HepG2 (cell line): ENCODE measurements around the gene OSBPL3. TPM values are rescaled to one million over a fixed set of nuclear protein-coding genes. Genes with fewer than 3 reads are reported as not detected.

Experiments
- ATAC-seq: fragments of 200-7000 bp; cut with Tn5 transposase; 3 replicates; pipeline ENCODE4 v1.9.1; 2020; ENCODE audit warnings: mild to moderate bottlenecking, moderate library complexity
- BruUV-seq: library from RNA; stranded (reverse); fragments of 400-500 nt; replicated peaks from 2 replicates; lab custom pipeline; 2021; lab: Mats Ljungman, UMichigan
- CTCF ChIA-PET: fragments of 300-600 bp; formaldehyde crosslinking; extraction: SDS; loops from one replicate; lab custom pipeline; 2021; ENCODE audit warnings: low total read pairs, inconsistent platforms, low intra/inter-chr PET ratio; lab: Yijun Ruan, JAX
- POLR2A ChIA-PET: fragments of 350-600 bp; sonication (Branson Sonifier 250); formaldehyde crosslinking; loops from one replicate; lab custom pipeline; 2020; ENCODE audit warnings: antibody characterized with exemption, inconsistent platforms; lab: Yijun Ruan, JAX
- DNase-seq: peaks from one replicate; pipeline ENCODE4 v3.0.0-alpha.2; 2015; ENCODE audit warnings: low spot score
- FAIRE-seq: peaks from 3 replicates; lab custom pipeline; 2011; peaks lifted over from hg19 to GRCh38; lab: Jason Lieb, UNC
- H2AFZ ChIP-seq: one replicate; pipeline ENCODE4 v1.6.1; 2011; ENCODE audit warnings: low read length, inconsistent platforms
- H3K27ac ChIP-seq: fragments of 300-600 bp; 3 replicates; pipeline ENCODE4 v1.8.0; 2011; ENCODE audit warnings: mixed run types, mild to moderate bottlenecking, mixed read lengths, low read length, inconsistent platforms; ENCODE audit not compliant: insufficient read depth; ENCODE audit errors: extremely low read length
- H3K27me3 ChIP-seq, 2 experiments: fragments of 200-600 bp in 1 of 2; 2 replicates in 1 of 2; 3 replicates in 1 of 2; pipeline versions ENCODE4 v1.6.0 to v1.8.0; 2011; ENCODE audit warnings: low read length in 2 of 2, mild to moderate bottlenecking in 2 of 2, moderate library complexity in 2 of 2, inconsistent platforms in 1 of 2; ENCODE audit not compliant: insufficient read depth in 2 of 2, control insufficient read depth in 1 of 2
- H3K36me3 ChIP-seq, 2 experiments: fragments of 200-600 bp in 1 of 2; replicated peaks in 1 of 2; 2 replicates in 1 of 2; 3 replicates in 1 of 2; pipeline versions ENCODE4 v1.5.1 to v1.8.0; 2011; ENCODE audit warnings: low read length in 2 of 2, inconsistent platforms in 1 of 2; ENCODE audit not compliant: insufficient read depth in 2 of 2, control insufficient read depth in 1 of 2
- H3K4me1 ChIP-seq: 2 replicates; pipeline ENCODE4 v1.5.1; 2012; ENCODE audit warnings: low read length, inconsistent platforms; ENCODE audit not compliant: insufficient read depth
- H3K4me2 ChIP-seq: 2 replicates; pipeline ENCODE4 v1.6.0; 2011; ENCODE audit warnings: low read depth, low read length, inconsistent platforms
- H3K4me3 ChIP-seq, 3 experiments: fragments of 200-600 bp in 1 of 3; sonication (generic), shearing (Covaris generic) in 1 of 3; replicated peaks in 1 of 3; 2 replicates each; pipeline ENCODE4 v1.5.1; 2011 to 2016; ENCODE audit warnings: low read length in 3 of 3, inconsistent platforms in 2 of 3, low read depth in 2 of 3, mild to moderate bottlenecking in 2 of 3, control low read depth in 1 of 3, mixed read lengths in 1 of 3; ENCODE audit not compliant: insufficient read depth in 1 of 3
- H3K79me2 ChIP-seq: one replicate; pipeline ENCODE4 v1.6.1; 2011; ENCODE audit warnings: low read length, inconsistent platforms; ENCODE audit not compliant: insufficient read depth
- H3K9ac ChIP-seq: 2 replicates; pipeline ENCODE4 v1.6.0; 2011; ENCODE audit warnings: mild to moderate bottlenecking, low read depth, low read length, inconsistent platforms; ENCODE audit not compliant: insufficient read depth
- H3K9me3 ChIP-seq: 2 replicates; pipeline ENCODE4 v1.5.1; 2012; ENCODE audit warnings: mild to moderate bottlenecking, low read length
- H4K20me1 ChIP-seq: 2 replicates; pipeline ENCODE4 v1.6.0; 2011; ENCODE audit warnings: inconsistent platforms, mild to moderate bottlenecking, low read length, moderate library complexity; ENCODE audit not compliant: insufficient read depth
- CHD2 ChIP-seq: IDR thresholded peaks from 2 replicates; pipeline ENCODE4 v1.6.1; 2011; ENCODE audit warnings: low read depth, low read length, improper control_type of control experiment
- FOXP1 ChIP-seq, 2 experiments: fragments of 450-650 bp in 1 of 2; IDR thresholded peaks; 2 replicates each; pipeline ENCODE4 v1.6.1; 2017 to 2018; ENCODE audit warnings: antibody characterized with exemption in 1 of 2
- HDAC1 ChIP-seq: sonication (generic); formaldehyde crosslinking; IDR thresholded peaks from 2 replicates; pipeline ENCODE4 v1.5.1; 2020; ENCODE audit warnings: mild to moderate bottlenecking, missing genetic modification reagents
- MED1 ChIP-seq: sonication (generic); formaldehyde crosslinking; IDR thresholded peaks from 2 replicates; pipeline ENCODE4 v1.4.0; 2020; ENCODE audit warnings: missing genetic modification reagents
- TAF1 ChIP-seq: sonication (generic); formaldehyde crosslinking; IDR thresholded peaks from 2 replicates; pipeline ENCODE4 v1.4.0; 2020; ENCODE audit warnings: missing genetic modification reagents
- THAP8 ChIP-seq: sonication (generic); formaldehyde crosslinking; IDR thresholded peaks from 2 replicates; pipeline ENCODE4 v1.5.1; 2020; ENCODE audit warnings: missing genetic modification reagents, mild to moderate bottlenecking, borderline replicate concordance
- YEATS2 ChIP-seq: sonication (generic); formaldehyde crosslinking; IDR thresholded peaks from 2 replicates; pipeline ENCODE4 v1.4.0; 2020; ENCODE audit warnings: missing genetic modification reagents, borderline replicate concordance
- ZBTB1 ChIP-seq: sonication (generic); formaldehyde crosslinking; IDR thresholded peaks from 2 replicates; pipeline ENCODE4 v1.4.0; 2020; ENCODE audit warnings: missing genetic modification reagents, borderline replicate concordance
- ZNF180 ChIP-seq: sonication (generic); formaldehyde crosslinking; IDR thresholded peaks from 2 replicates; pipeline ENCODE4 v1.4.0; 2020; ENCODE audit warnings: low read depth, missing genetic modification reagents, borderline replicate concordance
- ZNF264 ChIP-seq: sonication (generic); formaldehyde crosslinking; IDR thresholded peaks from 2 replicates; pipeline ENCODE4 v1.4.0; 2020; ENCODE audit warnings: missing genetic modification reagents
- ZNF414 ChIP-seq: sonication (generic); formaldehyde crosslinking; IDR thresholded peaks from 2 replicates; pipeline ENCODE4 v1.5.0; 2020; ENCODE audit warnings: missing genetic modification reagents
- ZNF660 ChIP-seq: sonication (generic); formaldehyde crosslinking; IDR thresholded peaks from 2 replicates; pipeline ENCODE4 v1.5.1; 2020; ENCODE audit warnings: mild to moderate bottlenecking, low read depth, missing genetic modification reagents, borderline replicate concordance
- ZNF776 ChIP-seq: sonication (generic); formaldehyde crosslinking; IDR thresholded peaks from 2 replicates; pipeline ENCODE4 v1.4.0; 2020; ENCODE audit warnings: mild to moderate bottlenecking, missing genetic modification reagents
- ZNF782 ChIP-seq: sonication (generic); formaldehyde crosslinking; IDR thresholded peaks from 2 replicates; pipeline ENCODE4 v1.4.0; 2020; ENCODE audit warnings: missing genetic modification reagents, mild to moderate bottlenecking, borderline replicate concordance
- ZZZ3 ChIP-seq: sonication (generic); formaldehyde crosslinking; IDR thresholded peaks from 2 replicates; pipeline ENCODE4 v1.4.0; 2020; ENCODE audit warnings: missing genetic modification reagents, mild to moderate bottlenecking, borderline replicate concordance
- WGBS: methylation state at CpG from one replicate; pipeline ENCODE4 v1.1.6; 2017; ENCODE audit warnings: low lambda C conversion rate; 5-methylcytosine and 5-hydroxymethylcytosine counted together
- in situ Hi-C: cut with HindIII; loops from 2 replicates; pipeline ENCODE4 v1.10.0; 2017; ENCODE audit warnings: low pct_unique_long_range_greater_than_20kb; ENCODE audit not compliant: extremely low pct_ligation_motif_present
- intact Hi-C: fragments of 100-400 bp; cut with micrococcal nuclease; formaldehyde crosslinking; loops from one replicate; pipeline ENCODE4 v1.10.0; 2022; ENCODE audit not compliant: unreplicated experiment
- polyA plus RNA-seq, 8 experiments: library from polyadenylated mRNA; depleted of rRNA in 3 of 8; stranded (reverse) in 7 of 8; unstranded in 1 of 8; fragments of >200 nt; fragmentation: Illumina TruSeq in 4 of 8; extraction: Trizol in 4 of 8; gene quantifications; 2 replicates each; pipeline versions ENCODE4 v1.2.1 to v1.2.3, GENCODE V29; 2011 to 2016; ENCODE audit warnings: low read depth in 4 of 8, missing spikeins in 1 of 8, mixed read lengths in 1 of 8; ENCODE audit not compliant: insufficient read depth in 1 of 8
- total RNA-seq, 5 experiments: library from RNA; depleted of rRNA; stranded (reverse); fragments of >200 nt; fragmentation: Illumina TruSeq; extraction: Trizol; gene quantifications; 2 replicates each; pipeline ENCODE4 v1.2.3, GENCODE V29; 2016; ENCODE audit warnings: low read depth in 1 of 5
- TF ChIP-seq, protein P1 (sequence below): sonication (generic); formaldehyde crosslinking; conservative IDR thresholded peaks from 2 replicates; pipeline ENCODE4 v1.4.0; 2020; ENCODE audit warnings: mild to moderate bottlenecking, missing genetic modification reagents, moderate library complexity
- TF ChIP-seq, protein P2 (sequence below): sonication (generic); formaldehyde crosslinking; IDR thresholded peaks from 2 replicates; pipeline ENCODE4 v1.4.0; 2020; ENCODE audit warnings: mild to moderate bottlenecking, missing genetic modification reagents
- TF ChIP-seq, protein P3 (sequence below): sonication (generic); formaldehyde crosslinking; IDR thresholded peaks from 2 replicates; pipeline ENCODE4 v1.9.0; 2021; ENCODE audit warnings: missing genetic modification reagents, borderline replicate concordance

The OSBPL3 gene
- total and polyA plus RNA-seq, 2 of the 13 experiments (the other 11 are each of a cell fraction or from before 2014, with no cell fraction given), result 8.8 to 28.9 TPM

GRCh38 chr7:25024066-25024465 lies 44.1 kb upstream of the OSBPL3 start:
- 13% methylated on average over 2 of the region's 2 CpGs for WGBS
- no peaks in the 10 kb centered on the region for H3K36me3 ChIP-seq
- CTCF ChIA-PET, result no interaction called here
- no peak for DNase-seq
- H3K9ac ChIP-seq, result no peak overlapping the region
- in situ Hi-C loops (no loop called here), intact Hi-C loops (loop anchor here (2.0 kb wide), 1 partner anchor 43 kb away; the partner anchor contains the start of gene OSBPL3)
- no peaks in the 10 kb centered on the region for H3K27me3 ChIP-seq
- H3K4me1 ChIP-seq, result peaks cover 46% of the 10 kb centered on the region
- no peak for FAIRE-seq
- H2AFZ ChIP-seq, result no peak overlapping the region
- H4K20me1 ChIP-seq, result no peaks in the 10 kb centered on the region
- no peak for ATAC-seq
- H3K27ac ChIP-seq, result no peak overlapping the region
- no peak overlapping the region for H3K4me2 ChIP-seq
- BruUV-seq, result no TSS peak
- H3K4me3 ChIP-seq, result no peak overlapping the region
- H3K9me3 ChIP-seq, result no peaks in the 10 kb centered on the region
- POLR2A ChIA-PET, result no interaction called here
- no peaks in the 10 kb centered on the region for H3K79me2 ChIP-seq
- no peak for TF ChIP-seq ZNF660 (CRISPR knock-in tag)
- no peak for TF ChIP-seq HDAC1 (CRISPR knock-in tag)
- no peak for TF ChIP-seq THAP8 (CRISPR knock-in tag)
- TF ChIP-seq ZNF782 (CRISPR knock-in tag), result no peak
- TF ChIP-seq, protein P1, sequence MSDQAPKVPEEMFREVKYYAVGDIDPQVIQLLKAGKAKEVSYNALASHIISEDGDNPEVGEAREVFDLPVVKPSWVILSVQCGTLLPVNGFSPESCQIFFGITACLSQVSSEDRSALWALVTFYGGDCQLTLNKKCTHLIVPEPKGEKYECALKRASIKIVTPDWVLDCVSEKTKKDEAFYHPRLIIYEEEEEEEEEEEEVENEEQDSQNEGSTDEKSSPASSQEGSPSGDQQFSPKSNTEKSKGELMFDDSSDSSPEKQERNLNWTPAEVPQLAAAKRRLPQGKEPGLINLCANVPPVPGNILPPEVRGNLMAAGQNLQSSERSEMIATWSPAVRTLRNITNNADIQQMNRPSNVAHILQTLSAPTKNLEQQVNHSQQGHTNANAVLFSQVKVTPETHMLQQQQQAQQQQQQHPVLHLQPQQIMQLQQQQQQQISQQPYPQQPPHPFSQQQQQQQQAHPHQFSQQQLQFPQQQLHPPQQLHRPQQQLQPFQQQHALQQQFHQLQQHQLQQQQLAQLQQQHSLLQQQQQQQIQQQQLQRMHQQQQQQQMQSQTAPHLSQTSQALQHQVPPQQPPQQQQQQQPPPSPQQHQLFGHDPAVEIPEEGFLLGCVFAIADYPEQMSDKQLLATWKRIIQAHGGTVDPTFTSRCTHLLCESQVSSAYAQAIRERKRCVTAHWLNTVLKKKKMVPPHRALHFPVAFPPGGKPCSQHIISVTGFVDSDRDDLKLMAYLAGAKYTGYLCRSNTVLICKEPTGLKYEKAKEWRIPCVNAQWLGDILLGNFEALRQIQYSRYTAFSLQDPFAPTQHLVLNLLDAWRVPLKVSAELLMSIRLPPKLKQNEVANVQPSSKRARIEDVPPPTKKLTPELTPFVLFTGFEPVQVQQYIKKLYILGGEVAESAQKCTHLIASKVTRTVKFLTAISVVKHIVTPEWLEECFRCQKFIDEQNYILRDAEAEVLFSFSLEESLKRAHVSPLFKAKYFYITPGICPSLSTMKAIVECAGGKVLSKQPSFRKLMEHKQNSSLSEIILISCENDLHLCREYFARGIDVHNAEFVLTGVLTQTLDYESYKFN, result no peak
- no peak for TF ChIP-seq ZZZ3
- no peak for TF ChIP-seq ZBTB1 (CRISPR knock-in tag)
- TF ChIP-seq MED1, result no peak
- TF ChIP-seq YEATS2 (CRISPR knock-in tag), result no peak
- no peak for TF ChIP-seq ZNF776 (CRISPR knock-in tag)
- no peak for TF ChIP-seq ZNF264
- TF ChIP-seq ZNF414 (CRISPR knock-in tag), result no peak
- TF ChIP-seq TAF1 (CRISPR knock-in tag), result no peak
- no peak for TF ChIP-seq FOXP1 (IDR thresholded peaks at IDR 0.05)
- TF ChIP-seq FOXP1 (CRISPR knock-in tag; IDR thresholded peaks at IDR 0.05), result no peak
- TF ChIP-seq, protein P2, sequence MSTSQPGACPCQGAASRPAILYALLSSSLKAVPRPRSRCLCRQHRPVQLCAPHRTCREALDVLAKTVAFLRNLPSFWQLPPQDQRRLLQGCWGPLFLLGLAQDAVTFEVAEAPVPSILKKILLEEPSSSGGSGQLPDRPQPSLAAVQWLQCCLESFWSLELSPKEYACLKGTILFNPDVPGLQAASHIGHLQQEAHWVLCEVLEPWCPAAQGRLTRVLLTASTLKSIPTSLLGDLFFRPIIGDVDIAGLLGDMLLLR, result no peak
- no peak for TF ChIP-seq CHD2
- TF ChIP-seq, protein P3, sequence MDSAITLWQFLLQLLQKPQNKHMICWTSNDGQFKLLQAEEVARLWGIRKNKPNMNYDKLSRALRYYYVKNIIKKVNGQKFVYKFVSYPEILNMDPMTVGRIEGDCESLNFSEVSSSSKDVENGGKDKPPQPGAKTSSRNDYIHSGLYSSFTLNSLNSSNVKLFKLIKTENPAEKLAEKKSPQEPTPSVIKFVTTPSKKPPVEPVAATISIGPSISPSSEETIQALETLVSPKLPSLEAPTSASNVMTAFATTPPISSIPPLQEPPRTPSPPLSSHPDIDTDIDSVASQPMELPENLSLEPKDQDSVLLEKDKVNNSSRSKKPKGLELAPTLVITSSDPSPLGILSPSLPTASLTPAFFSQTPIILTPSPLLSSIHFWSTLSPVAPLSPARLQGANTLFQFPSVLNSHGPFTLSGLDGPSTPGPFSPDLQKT (CRISPR knock-in tag), result no peak
- TF ChIP-seq ZNF180 (CRISPR knock-in tag), result no peak
